Stimulated activated CD8-positive, alpha-beta memory T cell treated with anti-CD3 and anti-CD28 coated beads, Interleukin-4, amount 100 ng/mL, for 4 hours (primary cell): ENCODE results near the gene OR14K1.
"Not testable (repeated sequence)": the region's sequence is repeated elsewhere in the genome, so short reads cannot be mapped to it uniquely, and the experiment has no call there.

Experiments used
- DNase-seq, 2 donors: peaks; one replicate each; pipeline ENCODE4 v3.0.0-alpha.2; 2020; ENCODE audit warnings: low read depth in 2 of 2, low spot score in 1 of 2

Gene OR14K1

GRCh38 chr1:247738315-247738714 is at the start of gene OR14K1:
TSS of gene OR14K1 (plus strand) at chr1:247738615. CDS start at chr1:247738615, 0 bp downstream.
- no peak for DNase-seq

- no peak for DNase-seq
Measured at GRCh38 chr1:247701338-247701737, 37.1 kb upstream of the OR14K1 start.

GRCh38 chr1:247710681-247711080 is 27.7 kb upstream of the OR14K1 start:
- DNase-seq = not testable (repeated sequence)

GRCh38 chr1:247713753-247714152 is 24.7 kb upstream of the OR14K1 start:
- DNase-seq = no peak

- DNase-seq = no peak
Measured at GRCh38 chr1:247716546-247716945, 21.9 kb upstream of the OR14K1 start, which contains the start of gene OR6F1. TSS of gene OR6F1 (minus strand) at chr1:247716646. CDS start at chr1:247712755, 3,891 bp downstream.

GRCh38 chr1:247721222-247721621 is 17.2 kb upstream of the OR14K1 start:
- no peak for DNase-seq

- DNase-seq = no peak
Measured at GRCh38 chr1:247740721-247741120, 2.3 kb downstream of the OR14K1 start.

- no peak for DNase-seq
Measured at GRCh38 chr1:247741756-247742155, 3.3 kb downstream of the OR14K1 start.

- not testable (repeated sequence) for DNase-seq
Measured at GRCh38 chr1:247742215-247742760, 3.9 kb downstream of the OR14K1 start.

- no peak for DNase-seq
Measured at GRCh38 chr1:247746391-247746935, 8.0 kb downstream of the OR14K1 start.

GRCh38 chr1:247747616-247748015 is 9.2 kb downstream of the OR14K1 start:
- DNase-seq = no peak

GRCh38 chr1:247748041-247748440 is 9.6 kb downstream of the OR14K1 start, which contains the start of gene OR14A2:
TSS of gene OR14A2 (minus strand) at chr1:247748141.
- no peak for DNase-seq

GRCh38 chr1:247749870-247750269 is 11.5 kb downstream of the OR14K1 start:
- DNase-seq = no peak

- not testable (repeated sequence) for DNase-seq
Measured at GRCh38 chr1:247754311-247754710, 15.9 kb downstream of the OR14K1 start.

- DNase-seq = no peak
Measured at GRCh38 chr1:247760456-247760855, 22.0 kb downstream of the OR14K1 start, which contains the start of gene OR1C1. TSS of gene OR1C1 (minus strand) at chr1:247760556. CDS start at chr1:247758406, 2,150 bp downstream.

- DNase-seq = no peak
Measured at GRCh38 chr1:247769603-247770002, 31.2 kb downstream of the OR14K1 start.
